Stimulated activated CD4-positive, alpha-beta T cell treated with anti-CD3 and anti-CD28 coated beads, Interleukin-15, amount 100 ng/mL, for 48 hours (primary cell): ENCODE data around the gene TOPORS.
"Not testable (repeated sequence)": the region's sequence is repeated elsewhere in the genome, so short reads cannot be mapped to it uniquely, and the experiment has no call there.

Experiments used
- DNase-seq, 2 donors: peaks; one replicate each; pipeline ENCODE4 v3.0.0-alpha.2; 2020; ENCODE audit warnings: low read depth in 2 of 2

The TOPORS gene

DNA sequence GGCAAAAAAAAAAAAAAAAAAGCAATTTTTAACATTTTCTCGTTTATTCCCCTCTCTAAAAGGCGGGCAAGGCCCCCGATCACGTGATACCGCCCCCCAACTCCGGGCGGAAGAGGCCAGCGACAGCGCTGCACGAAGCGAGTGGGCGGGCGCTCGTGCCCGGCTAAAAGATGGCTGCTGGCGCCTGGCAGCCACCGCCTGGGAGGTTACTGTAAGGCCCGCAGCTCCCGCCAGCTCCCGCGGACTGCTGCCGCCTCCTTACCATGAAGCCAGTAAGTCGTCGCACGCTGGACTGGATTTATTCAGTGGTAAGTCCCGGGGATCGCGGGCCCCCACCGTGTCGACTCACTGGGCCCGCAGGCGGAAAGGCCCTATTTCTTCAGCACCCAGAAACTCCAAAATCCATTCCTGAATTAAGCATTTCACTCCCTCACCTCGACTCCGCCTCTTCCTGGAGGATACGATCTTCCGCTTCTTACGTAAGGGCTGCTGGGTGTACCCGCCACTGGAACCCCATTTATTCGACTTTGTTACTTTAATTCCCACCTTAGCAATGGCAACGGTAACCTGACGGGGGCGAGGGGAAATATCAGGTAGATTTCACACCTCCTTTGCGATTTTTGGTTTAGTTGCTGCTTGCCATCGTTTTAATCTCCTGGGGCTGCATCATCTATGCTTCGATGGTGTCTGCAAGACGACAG lies at the start of gene TOPORS, which contains the start of gene SMIM27:
TSS of gene TOPORS (minus strand) at position 415 of the 701 bp plus-strand sequence. CDS start at position 265, 150 bp downstream.
TSS of gene SMIM27 (plus strand) at position 156 of the 701 bp plus-strand sequence. CDS start at position 264, 108 bp downstream.
- DNase-seq = peak; percentile 79 to 87

- not testable (repeated sequence) for DNase-seq
These were observed 46.6 kb upstream of the TOPORS start for GRCh38 chr9:32599021-32599420.

DNA sequence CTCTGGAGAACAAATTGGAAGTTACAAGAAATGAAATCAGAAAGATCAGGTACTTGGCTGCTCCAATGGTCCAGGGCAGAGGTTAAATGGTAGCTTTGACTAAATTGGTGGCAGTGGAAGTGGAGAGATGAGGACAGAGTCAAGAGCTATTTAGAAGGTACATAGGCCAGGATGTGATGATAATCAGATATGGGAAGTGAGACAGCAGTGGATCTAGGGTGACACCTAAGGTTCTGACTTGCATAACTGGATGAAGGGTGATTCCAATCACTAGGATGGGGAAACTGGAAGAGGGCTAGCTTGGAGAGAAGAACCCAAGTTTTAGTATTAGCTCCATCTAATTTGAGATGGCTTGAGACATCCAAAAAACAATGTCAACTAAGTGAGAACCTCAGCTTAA lies 44.5 kb upstream of the TOPORS start:
- DNase-seq = no peak

GRCh38 chr9:32596096-32596865 lies 43.9 kb upstream of the TOPORS start:
- no peak for DNase-seq

- DNase-seq = no peak
These were observed 38.5 kb upstream of the TOPORS start for GRCh38 chr9:32590898-32591297.

GRCh38 chr9:32590476-32590875 lies 38.1 kb upstream of the TOPORS start:
- DNase-seq = no peak

GRCh38 chr9:32589083-32589723 lies 36.8 kb upstream of the TOPORS start:
- DNase-seq = no peak

DNA sequence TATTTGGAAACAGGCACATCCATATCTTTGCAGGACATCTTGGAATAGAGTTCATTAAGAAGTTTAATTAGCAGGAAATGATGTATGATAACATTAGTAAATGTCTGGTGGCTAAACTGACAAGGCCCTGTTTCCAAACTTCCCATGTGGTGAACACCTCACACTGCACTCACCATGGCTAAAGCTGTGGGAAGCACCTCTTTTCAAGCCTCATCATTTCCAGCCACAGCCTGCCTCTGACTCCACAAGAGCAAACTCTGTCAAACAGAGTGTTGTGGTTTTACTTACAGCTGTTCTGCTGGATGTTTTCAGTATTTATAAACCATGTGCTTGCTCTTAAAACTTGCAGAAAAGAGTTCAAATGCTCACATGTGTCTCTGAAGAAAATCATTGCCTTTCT lies 35.5 kb upstream of the TOPORS start:
- DNase-seq = peak in 1 of 2 donors; percentile 10

- no peak for DNase-seq
These were observed 32.4 kb upstream of the TOPORS start for GRCh38 chr9:32584784-32585183.

GRCh38 chr9:32581512-32582143 lies 29.2 kb upstream of the TOPORS start:
- no peak for DNase-seq

DNA sequence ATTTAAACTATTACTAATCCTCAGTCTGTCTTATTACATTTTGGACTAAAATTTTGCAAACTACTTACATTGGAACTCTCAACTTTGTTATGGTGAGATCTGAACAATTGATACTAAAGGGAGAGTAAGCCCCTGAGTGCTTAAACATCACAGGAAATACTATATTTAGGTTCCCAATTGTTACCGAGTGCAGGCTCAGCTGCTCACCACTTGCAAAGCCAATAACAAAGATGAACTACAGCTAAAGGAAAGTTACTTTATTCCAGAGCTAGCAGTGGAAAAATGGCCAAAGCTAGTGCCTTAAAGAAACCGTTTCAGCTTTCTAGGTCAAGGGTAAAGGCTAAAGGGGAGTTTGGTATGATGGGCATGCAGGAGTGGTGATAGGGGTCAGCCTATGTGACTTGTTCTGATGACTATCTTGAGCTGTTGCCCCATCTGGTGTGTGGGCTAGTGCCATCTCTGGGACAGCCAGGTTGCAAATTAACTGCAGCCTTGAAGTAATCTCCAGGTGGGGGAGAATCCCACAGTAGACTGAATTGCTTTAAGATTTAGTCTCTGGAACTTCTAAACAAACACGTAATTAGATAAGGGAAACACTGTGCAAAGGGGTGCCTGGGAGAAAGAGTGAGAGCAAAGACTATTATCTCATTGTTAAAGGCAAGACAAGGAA lies 28.4 kb upstream of the TOPORS start:
- DNase-seq = no peak

- peak; percentile 47 to 67 for DNase-seq
These were observed 27.4 kb upstream of the TOPORS start for GRCh38 chr9:32579706-32580331.

DNA sequence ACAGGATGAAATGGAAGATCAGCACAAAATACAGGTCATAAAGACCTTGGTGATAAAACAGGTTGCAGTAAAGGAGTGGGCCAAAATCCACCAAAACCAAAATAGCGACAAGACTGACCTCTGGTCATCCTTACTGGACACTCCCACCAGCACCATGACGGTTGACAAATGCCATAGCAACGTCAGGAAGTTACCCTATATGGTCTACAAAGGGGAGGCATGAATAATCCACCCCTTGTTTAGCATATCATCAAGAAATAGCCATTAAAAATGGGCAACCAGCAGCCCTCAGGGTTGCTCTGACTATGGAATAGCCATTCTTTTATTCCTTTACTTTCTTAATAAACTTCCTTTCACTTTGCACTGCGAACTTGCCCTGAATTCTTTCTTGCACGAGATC lies 26.6 kb upstream of the TOPORS start:
- no peak for DNase-seq

- no peak for DNase-seq
These were observed 24.9 kb upstream of the TOPORS start for GRCh38 chr9:32577316-32577715.

DNA sequence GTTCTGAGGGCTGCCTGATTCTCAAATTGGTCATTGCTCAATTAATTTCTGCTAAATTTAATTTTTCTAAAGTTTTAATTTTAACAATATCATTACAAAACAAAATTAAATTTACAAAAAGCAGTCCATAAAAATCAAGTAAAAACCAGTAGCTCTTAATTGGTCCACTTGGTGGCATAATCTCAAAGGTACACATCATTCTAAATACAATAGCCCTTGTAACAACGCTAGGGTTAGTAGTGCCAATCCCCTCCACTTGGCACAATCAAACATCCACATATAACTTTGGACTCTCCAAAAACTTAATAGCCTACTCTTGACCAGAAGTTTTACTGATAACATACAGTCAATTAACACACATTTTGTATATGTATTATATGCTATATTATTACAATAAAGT lies 22.5 kb upstream of the TOPORS start:
- no peak for DNase-seq

DNA sequence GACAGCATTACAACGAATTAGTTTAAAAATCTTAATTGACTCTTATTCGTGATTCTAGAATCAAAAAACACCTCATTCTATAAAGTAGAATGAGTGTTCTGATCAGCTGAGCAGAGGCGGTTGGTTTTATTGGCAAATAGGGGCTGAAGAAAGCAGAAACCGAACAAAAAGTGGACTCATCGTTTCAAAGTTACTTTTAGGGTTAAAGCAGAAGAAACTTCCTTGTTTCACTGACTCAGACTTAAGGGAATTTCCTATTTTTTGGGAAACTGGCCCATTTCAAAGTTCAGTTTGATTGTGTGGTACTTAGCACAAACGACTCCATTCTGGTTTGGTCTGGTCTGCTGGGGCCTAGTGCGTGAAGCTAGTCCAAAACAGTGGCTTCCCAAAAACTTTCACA lies 21.4 kb upstream of the TOPORS start:
- no peak for DNase-seq

DNA sequence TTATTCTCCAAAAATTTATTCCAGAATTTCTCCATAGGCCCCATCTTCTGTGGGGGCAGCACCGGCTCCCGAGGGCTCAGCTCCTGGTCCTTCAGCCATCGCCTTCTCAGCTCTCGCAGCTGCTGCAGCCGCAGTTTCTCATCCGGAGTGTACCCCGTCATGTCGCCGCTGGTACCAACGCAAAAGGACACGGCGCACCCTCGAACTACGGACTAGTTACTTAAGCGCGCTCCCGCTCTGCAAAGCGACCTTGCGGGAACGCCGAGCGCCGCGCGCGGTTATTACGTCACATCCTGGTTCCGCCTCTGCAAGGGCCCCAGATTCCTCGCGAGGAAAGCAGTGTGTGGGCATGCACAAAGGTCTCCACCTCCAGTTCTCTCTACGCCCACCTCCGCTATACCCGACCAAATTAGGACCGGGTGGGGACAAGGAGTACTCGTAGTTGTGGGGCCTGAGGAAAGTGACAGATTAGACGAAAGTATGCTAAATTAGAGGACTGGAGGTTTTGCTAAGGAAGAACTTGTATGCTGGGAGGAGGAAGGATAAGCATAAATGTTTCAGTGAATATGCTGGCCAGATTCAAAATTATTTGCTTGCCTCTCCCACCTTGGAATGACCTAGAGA lies 20.6 kb upstream of the TOPORS start, which contains the start of gene NDUFB6:
TSS of gene NDUFB6 (minus strand) at position 260 of the 624 bp plus-strand sequence. CDS start at position 161, 99 bp downstream.
- DNase-seq = peak; percentile 92

GRCh38 chr9:32571969-32572899 lies 19.8 kb upstream of the TOPORS start:
- DNase-seq = peak; percentile 47 to 64

DNA sequence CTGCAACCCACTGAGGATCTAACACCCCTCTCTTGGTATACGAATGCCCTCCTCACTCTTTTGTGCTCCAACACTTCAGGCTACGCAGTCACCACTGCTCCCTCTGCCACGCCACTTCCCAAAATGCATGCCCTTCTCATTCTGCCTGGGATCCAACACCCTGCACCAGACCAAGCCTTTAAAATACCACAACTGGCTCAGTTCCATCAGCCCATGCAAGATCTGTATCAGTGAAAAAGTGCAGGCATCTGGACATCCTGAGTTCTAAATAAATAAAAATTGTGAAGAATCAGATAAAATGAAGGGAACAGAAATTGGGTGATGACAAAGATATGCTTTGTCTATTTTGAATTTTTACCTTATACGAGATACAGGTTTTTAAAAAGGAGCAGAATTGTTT lies 17.9 kb upstream of the TOPORS start:
- no peak for DNase-seq
